ENCODE measurements around the gene GGT1. TPM values are rescaled to one million over a fixed set of nuclear protein-coding genes. Genes with fewer than 3 reads are reported as not detected.

Gene GGT1
- total and polyA plus RNA-seq, 5 donors, result 3.7 to 7.2 (median 5.1) TPM

DNA sequence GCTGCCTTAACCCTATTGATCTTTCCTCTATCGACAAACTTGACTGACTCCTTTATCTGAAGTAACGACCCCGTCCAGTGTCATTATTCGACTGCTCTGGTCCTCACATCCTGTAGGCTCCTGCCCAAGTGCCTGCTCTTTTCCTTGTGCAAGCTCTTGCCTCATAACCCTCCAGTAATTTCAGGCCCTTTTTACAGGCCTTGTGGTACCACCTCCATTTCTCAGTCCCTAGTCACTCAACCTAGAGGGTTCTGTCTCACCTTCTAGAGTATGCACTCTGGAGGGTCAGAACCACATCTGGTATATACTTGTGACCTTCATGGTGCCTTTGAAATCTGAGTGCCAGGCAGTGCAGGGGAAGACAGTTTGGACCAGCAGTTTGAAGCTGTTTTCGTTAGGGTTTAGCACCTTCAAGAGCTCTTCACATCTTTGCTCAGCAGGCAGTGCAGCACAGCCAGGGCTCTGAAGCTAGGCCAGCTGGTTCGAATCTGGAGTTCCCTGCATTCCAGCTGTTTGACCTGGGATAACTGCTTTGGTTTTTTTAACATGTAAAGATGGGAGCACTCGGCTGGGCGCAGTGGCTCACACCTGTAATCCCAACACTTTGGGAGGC is 36.0 kb upstream of the GGT1 start:
- Histone ChIP-seq H3K9me3 (ENCODE audit: control insufficient read depth, low read length) (no peaks in the 10 kb centered on the region), H3K27ac (ENCODE audit: low read length) (peak overlapping the region; percentile 22), H3K4me3 (ENCODE audit: low read length) (no peak overlapping the region), H3K27me3 (ENCODE audit: control insufficient read depth, insufficient read depth) (no peaks in the 10 kb centered on the region), H3K4me1 (ENCODE audit: control insufficient read depth, insufficient read depth, low read length) (peaks cover 7% of the 10 kb centered on the region)
- ATAC-seq, result no peak
- 56% methylated on average over 8 of the region's 8 CpGs for WGBS
- no peak for DNase-seq
- intact Hi-C loops (cut with DNase I), result no loop called here

DNA sequence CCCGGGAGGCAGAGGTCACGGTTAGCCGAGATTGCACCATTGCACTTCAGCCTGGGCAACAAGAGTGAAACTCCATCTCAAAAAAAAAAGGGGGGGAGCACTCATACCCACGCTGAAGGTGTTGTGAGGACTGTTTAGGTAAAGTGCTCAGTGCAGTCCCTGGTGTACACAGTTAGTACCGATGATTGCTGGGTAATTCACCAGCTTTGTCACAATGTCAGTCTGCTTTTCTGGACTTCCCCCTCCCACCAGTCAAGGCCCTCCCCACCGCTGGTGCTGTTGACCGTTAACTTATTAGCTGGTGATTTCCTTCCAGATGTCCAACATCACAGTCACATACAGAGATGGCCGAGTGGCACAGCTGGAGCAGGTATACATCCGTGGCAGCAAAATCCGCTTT is 35.3 kb upstream of the GGT1 start:
- ATAC-seq (no peak), DNase-seq (no peak)
- H3K9me3 ChIP-seq (ENCODE audit: control insufficient read depth, low read length), result no peaks in the 10 kb centered on the region
- H3K27ac ChIP-seq (ENCODE audit: low read length), result no peak overlapping the region
- no peak overlapping the region for H3K4me3 ChIP-seq (ENCODE audit: low read length)
- H3K27me3 ChIP-seq (ENCODE audit: control insufficient read depth, insufficient read depth), result no peaks in the 10 kb centered on the region
- peaks cover 7% of the 10 kb centered on the region for H3K4me1 ChIP-seq (ENCODE audit: control insufficient read depth, insufficient read depth, low read length)
- intact Hi-C loops (cut with DNase I), result no loop called here
- WGBS, result 83% methylated on average over 10 of the region's 10 CpGs

DNA sequence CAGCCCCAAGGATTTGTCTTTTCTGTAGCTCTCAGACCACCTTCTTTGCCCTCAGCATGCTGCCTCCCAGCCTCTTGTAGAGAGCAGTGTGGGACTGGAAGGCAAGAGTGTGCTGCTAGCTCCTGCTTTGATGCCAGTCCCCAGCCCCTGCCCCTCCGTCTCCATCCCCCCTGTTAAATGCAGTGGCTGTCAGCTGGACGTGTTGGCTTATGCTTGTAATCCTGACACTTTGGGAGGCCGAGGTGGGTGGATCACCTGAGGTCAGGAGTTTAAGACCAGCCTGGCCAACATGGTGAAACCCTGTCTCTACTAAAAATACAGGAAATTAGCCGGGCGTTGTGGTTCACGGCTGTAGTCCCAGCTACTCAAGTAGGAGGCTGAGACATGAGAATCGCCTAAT is 31.7 kb upstream of the GGT1 start:
- H3K27ac ChIP-seq (ENCODE audit: low read length), result no peak overlapping the region
- 85% methylated on average over 7 of the region's 7 CpGs for WGBS

DNA sequence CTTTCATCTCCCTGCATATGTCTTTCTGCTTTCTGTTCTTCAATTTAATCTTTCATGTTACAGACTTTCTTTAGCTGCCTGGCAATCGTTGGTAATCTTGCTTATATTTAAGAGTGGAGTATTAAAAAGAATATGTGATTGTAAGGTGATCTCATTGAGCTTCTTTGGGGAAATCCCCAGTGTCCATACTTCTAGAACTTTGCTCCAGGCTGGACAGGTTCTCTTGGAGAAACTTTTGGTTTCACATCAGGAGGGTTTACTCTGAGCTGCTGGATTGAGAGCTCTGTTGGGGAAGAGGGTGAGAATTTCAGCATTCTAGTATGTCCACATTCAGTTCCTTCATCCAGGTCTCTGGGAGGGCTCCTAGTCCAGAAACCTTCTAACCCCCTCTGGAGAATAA is 26.2 kb upstream of the GGT1 start:
- no peak overlapping the region for H3K4me3 ChIP-seq (ENCODE audit: low read length)
- no peaks in the 10 kb centered on the region for H3K9me3 ChIP-seq (ENCODE audit: control insufficient read depth, low read length)
- WGBS, result 86% methylated on average over 1 of the region's 1 CpG
- DNase-seq (no peak), ATAC-seq (no peak)
- intact Hi-C loops (cut with DNase I), result no loop called here
- no peaks in the 10 kb centered on the region for H3K4me1 ChIP-seq (ENCODE audit: control insufficient read depth, insufficient read depth, low read length)
- H3K27ac ChIP-seq (ENCODE audit: low read length), result no peak overlapping the region
- no peaks in the 10 kb centered on the region for H3K27me3 ChIP-seq (ENCODE audit: control insufficient read depth, insufficient read depth)

More for the DNA sequence above, 31.7 kb upstream of the GGT1 start:
- no peak for DNase-seq
- no peak overlapping the region for H3K4me3 ChIP-seq (ENCODE audit: low read length)
- H3K9me3 ChIP-seq (ENCODE audit: control insufficient read depth, low read length), result no peaks in the 10 kb centered on the region
- no peak for ATAC-seq
- intact Hi-C loops (cut with DNase I), result no loop called here
- no peaks in the 10 kb centered on the region for H3K4me1 ChIP-seq (ENCODE audit: control insufficient read depth, insufficient read depth, low read length)
- no peaks in the 10 kb centered on the region for H3K27me3 ChIP-seq (ENCODE audit: control insufficient read depth, insufficient read depth)

DNA sequence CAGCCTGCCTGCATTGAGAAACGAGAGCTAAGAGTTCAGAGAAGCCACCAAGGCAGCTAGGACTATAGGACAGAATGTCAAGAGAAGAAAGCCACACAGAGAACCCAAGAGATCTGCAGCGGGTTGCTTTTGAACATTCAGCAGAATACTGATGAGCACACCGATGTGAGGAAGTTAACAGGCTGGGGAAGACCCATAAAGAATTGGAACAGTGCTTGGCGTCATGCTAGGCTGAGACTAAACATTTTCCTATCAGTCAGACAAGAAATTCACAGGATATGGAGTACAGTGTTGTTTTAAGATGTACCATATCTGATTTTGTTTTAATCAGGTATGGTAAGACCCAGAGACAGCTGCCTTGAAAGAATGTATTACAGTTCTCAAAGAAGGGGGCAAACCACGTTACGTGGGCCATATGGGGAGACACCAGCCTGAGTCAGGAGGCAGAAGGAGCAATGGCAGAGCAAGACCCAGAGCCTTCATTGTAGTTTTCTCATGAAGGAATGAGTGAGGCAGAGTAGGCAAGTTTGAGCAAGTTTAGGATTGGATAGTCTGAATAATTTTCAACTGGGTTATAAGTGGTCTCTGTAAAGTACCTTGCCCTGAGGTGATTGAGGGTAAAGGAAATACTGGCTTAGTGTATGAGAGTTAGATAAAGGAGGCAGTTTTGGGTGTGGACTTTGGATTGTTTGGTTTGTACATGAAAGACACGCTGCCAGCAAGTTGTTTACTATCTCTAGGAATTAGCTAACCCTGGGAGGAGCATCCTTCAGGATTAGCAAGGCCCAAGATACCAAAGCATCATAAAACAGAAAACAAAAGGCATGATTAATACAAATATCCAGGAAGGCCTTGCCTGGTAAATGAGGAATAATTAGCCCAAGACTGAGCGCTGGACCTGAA is 24.4 kb upstream of the GGT1 start:
- DNase-seq, result no peak
- no peaks in the 10 kb centered on the region for H3K27me3 ChIP-seq (ENCODE audit: control insufficient read depth, insufficient read depth)
- no peaks in the 10 kb centered on the region for H3K9me3 ChIP-seq (ENCODE audit: control insufficient read depth, low read length)
- H3K4me1 ChIP-seq (ENCODE audit: control insufficient read depth, insufficient read depth, low read length), result no peaks in the 10 kb centered on the region
- intact Hi-C loops (cut with DNase I), result no loop called here
- no peak for ATAC-seq
- H3K27ac ChIP-seq (ENCODE audit: low read length), result no peak overlapping the region
- H3K4me3 ChIP-seq (ENCODE audit: low read length), result no peak overlapping the region
- WGBS, result 80% methylated on average over 8 of the region's 8 CpGs

DNA sequence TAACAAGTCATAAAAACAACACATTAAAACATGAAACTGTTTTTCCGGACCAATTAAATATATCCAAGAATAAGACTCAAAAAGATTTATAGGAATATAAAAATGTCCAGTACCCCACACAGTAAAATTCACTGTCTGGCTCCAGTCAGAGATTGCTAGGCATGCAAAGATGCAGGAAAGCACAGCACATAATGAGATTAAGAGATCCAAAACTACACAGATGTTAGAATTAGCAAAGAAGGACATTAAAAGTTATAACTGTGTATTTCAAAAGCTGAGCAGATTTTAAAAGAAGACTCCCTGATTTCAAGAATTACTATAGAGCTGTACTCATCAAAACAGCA is 23.8 kb upstream of the GGT1 start:
- intact Hi-C loops (cut with DNase I), result no loop called here
- no peaks in the 10 kb centered on the region for H3K4me1 ChIP-seq (ENCODE audit: control insufficient read depth, insufficient read depth, low read length)
- DNase-seq (no peak), ATAC-seq (no peak)
- H3K9me3 ChIP-seq (ENCODE audit: control insufficient read depth, low read length), result no peaks in the 10 kb centered on the region
- no peak overlapping the region for H3K27ac ChIP-seq (ENCODE audit: low read length)
- no peaks in the 10 kb centered on the region for H3K27me3 ChIP-seq (ENCODE audit: control insufficient read depth, insufficient read depth)
- H3K4me3 ChIP-seq (ENCODE audit: low read length), result no peak overlapping the region
- 84% methylated on average over 1 of the region's 1 CpG for WGBS

DNA sequence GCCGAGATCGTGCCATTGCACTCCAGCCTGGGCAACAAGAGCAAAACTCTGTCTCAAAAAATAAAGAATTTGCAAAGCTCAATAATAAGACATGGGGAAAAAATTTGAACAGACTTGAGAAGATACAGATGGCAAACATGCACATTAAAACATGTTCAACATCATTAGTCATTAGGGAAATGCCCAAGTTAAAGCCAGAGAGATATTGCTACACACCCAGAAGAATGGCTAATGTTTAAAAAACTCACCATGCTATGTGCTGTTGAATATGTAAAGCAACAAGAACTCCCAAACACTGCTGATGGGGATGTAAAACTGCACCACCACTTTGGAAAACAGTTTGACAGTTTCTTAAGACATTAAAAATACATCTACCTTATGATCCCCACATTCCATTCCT is 22.7 kb upstream of the GGT1 start:
- no peaks in the 10 kb centered on the region for H3K27me3 ChIP-seq (ENCODE audit: control insufficient read depth, insufficient read depth)
- 87% methylated on average over 2 of the region's 2 CpGs for WGBS
- no peak overlapping the region for H3K27ac ChIP-seq (ENCODE audit: low read length)
- ATAC-seq (no peak), DNase-seq (no peak)
- H3K4me3 ChIP-seq (ENCODE audit: low read length), result no peak overlapping the region
- intact Hi-C loops (cut with DNase I), result no loop called here
- H3K4me1 ChIP-seq (ENCODE audit: control insufficient read depth, insufficient read depth, low read length), result no peaks in the 10 kb centered on the region
- no peaks in the 10 kb centered on the region for H3K9me3 ChIP-seq (ENCODE audit: control insufficient read depth, low read length)

DNA sequence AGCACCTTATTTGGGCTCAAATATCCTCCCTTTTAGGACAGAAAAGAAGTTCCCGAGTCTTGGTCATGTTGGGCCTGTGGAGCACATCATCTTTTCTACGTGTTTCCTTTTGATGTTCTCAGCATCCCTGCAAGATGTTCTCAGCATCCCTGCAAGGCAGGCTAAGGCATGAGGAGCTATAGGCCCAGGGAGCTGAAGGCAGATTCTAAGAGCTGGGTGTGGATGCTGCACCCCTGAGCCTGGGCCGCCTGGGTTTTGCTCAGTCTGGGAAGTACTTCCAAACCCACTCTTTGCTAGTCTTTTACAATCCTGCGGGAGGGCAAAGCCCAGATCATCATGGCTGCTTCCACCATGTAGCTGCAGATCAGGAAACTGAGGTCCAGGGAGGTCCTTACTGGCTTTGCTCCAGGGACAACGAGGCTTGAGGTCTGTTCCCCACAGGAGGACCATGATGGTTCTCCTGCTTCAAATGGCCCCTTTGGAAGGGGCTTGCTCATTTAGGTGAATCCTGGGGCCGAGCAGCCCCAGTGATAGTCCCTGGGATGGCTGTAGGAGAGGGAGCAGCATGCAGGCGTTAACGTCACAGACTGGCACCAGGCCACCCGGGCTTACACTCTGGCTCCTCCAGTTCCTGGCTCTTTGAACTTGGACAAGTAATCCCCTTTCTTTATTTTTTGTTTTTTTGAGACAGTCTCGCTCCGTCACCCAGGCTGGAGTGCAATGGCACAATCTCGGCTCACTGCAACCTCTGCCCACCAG is 20.8 kb upstream of the GGT1 start:
- H3K9me3 ChIP-seq (ENCODE audit: control insufficient read depth, low read length), result no peaks in the 10 kb centered on the region
- H3K27me3 ChIP-seq (ENCODE audit: control insufficient read depth, insufficient read depth), result no peaks in the 10 kb centered on the region
- H3K4me3 ChIP-seq (ENCODE audit: low read length), result no peak overlapping the region
- H3K4me1 ChIP-seq (ENCODE audit: control insufficient read depth, insufficient read depth, low read length), result no peaks in the 10 kb centered on the region
- 82% methylated on average over 12 of the region's 12 CpGs for WGBS
- ATAC-seq (no peak), DNase-seq (peak; percentile 72 to 87 (median 78))
- H3K27ac ChIP-seq (ENCODE audit: low read length), result no peak overlapping the region
- intact Hi-C loops (cut with DNase I), result no loop called here

DNA sequence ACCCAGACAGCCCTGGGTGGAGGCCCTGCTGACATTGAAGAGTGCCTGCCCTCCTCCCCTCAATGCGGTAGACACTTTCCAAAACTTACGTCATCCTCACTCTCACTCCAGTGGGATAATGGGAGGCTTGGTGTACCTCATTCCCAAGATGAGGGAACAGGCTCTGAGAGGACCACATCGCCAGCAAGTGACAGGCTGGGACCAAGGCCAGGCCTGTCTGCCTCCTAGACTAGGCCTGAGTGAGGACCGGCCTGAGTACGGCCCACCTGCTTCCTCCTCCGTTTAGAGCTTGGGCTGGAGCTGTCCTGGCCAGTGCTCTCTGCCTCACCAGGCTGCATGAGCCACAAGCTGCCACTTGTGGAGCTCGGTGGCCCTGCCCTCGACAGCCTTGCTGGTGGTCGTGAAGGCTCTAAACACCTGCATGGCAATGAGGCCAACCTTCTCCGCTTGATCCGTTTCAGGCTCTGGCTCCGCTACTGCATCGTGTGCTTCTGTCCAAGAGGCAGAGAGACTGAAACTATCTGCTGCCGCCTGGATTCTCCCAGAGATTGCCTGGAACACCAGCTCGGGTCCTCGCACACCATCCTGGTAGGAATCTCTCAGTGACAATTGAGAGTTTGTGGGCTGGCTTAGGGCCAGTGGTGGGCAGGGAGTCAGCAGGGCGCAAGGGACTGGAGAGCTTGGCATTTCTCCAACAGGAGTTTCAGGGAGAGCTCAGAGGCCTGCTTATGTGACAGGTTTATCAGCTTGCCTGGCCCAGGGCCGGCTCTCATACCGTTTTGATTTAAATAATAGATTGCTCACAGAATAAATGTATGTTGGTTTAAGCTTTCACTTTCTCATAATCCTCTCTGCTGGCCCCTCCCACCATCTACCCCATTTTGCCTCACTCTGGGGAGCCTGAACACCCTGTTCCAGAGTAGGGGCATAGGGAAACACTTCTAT is 19.5 kb upstream of the GGT1 start:
- intact Hi-C loops (cut with DNase I), result no loop called here
- ATAC-seq, result peak; percentile 64 to 73
- peak overlapping the region; percentile 61 for H3K27ac ChIP-seq (ENCODE audit: low read length)
- WGBS, result 31% methylated on average over 19 of the region's 19 CpGs
- no peaks in the 10 kb centered on the region for H3K27me3 ChIP-seq (ENCODE audit: control insufficient read depth, insufficient read depth)
- peak; percentile 61 to 89 (median 72) for DNase-seq
- no peaks in the 10 kb centered on the region for H3K9me3 ChIP-seq (ENCODE audit: control insufficient read depth, low read length)
- no peak overlapping the region for H3K4me3 ChIP-seq (ENCODE audit: low read length)
- no peaks in the 10 kb centered on the region for H3K4me1 ChIP-seq (ENCODE audit: control insufficient read depth, insufficient read depth, low read length)

DNA sequence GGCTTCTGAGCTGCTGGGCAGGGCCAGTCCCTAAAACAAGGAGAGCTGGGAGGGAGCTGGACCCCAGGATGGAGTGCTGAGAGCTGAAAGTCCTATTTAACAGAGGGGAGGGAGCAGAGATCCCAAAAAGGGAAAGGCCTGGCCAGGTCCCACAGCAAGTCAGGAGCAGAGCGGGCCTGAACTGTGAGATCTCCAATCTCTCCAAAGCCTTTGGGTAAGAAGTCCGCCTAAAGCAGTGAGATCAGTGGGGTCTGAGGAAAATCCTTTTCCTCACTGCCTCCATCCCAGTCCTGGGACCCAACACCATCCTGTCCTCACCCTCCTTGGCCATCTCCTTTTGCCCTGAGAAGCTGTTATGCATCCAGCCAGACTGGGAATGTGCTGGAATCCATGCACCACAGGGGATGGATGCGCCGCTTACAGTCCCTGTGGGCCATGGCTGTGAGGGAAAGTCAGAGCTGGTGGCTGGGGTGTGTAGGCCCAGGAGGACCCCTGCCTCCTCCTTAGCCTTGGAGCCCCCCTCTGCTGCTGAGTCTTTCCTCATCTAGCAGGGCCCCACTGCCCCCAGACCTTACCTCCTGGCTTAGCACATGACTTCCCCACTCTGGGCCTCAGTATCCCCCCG is 18.7 kb upstream of the GGT1 start:
- H3K27me3 ChIP-seq (ENCODE audit: control insufficient read depth, insufficient read depth), result no peaks in the 10 kb centered on the region
- intact Hi-C loops (cut with DNase I), result no loop called here
- DNase-seq, result no peak
- no peaks in the 10 kb centered on the region for H3K9me3 ChIP-seq (ENCODE audit: control insufficient read depth, low read length)
- ATAC-seq, result peak in 1 of 2 donors; percentile 17
- 62% methylated on average over 5 of the region's 5 CpGs for WGBS
- H3K4me3 ChIP-seq (ENCODE audit: low read length), result no peak overlapping the region
- H3K4me1 ChIP-seq (ENCODE audit: control insufficient read depth, insufficient read depth, low read length), result no peaks in the 10 kb centered on the region
- peak overlapping the region; percentile 61 for H3K27ac ChIP-seq (ENCODE audit: low read length)

Data from right cardiac atrium (tissue), 5 donors.